ENCODE measurements around the gene DTD1.

DTD1 gene

DNA sequence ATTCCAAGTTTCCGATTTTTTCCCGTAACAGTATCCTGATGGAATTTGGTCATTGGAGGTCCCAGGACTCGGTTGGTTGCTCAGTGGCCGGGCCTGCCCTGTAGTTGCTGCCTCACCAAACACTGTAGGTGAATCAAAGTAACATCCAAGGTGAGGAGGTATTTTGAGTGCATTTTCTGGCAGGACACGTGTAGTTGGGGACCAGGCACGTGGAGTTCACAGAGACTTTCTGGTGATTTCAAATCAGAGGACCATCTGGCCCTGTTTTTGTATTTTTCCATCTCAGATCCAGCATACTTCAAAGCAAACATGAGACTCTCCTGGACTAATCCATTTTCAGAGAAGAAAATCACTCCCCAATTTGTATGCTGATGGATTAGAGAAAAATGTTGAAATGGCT is 9.9 kb upstream of the DTD1 start:
- Histone ChIP-seq H3K27ac (ENCODE audit: low read length) (no peak overlapping the region), H3K9me3 (ENCODE audit: control insufficient read depth in 1 of 2, low read length in 2 of 2) (no peaks in the 10 kb centered on the region), H3K36me3 (ENCODE audit: control insufficient read depth in 1 of 2, insufficient read depth in 2 of 2, low read length in 2 of 2) (no peaks in the 10 kb centered on the region), H3K27me3 (ENCODE audit: low read depth, low read length) (no peaks in the 10 kb centered on the region), H3K4me1 (ENCODE audit: control insufficient read depth in 1 of 2, insufficient read depth in 2 of 2, low read length in 2 of 2) (no peaks in the 10 kb centered on the region), H3K4me3 (ENCODE audit: low read depth in 1 of 2, low read length in 2 of 2) (no peak overlapping the region)

DNA sequence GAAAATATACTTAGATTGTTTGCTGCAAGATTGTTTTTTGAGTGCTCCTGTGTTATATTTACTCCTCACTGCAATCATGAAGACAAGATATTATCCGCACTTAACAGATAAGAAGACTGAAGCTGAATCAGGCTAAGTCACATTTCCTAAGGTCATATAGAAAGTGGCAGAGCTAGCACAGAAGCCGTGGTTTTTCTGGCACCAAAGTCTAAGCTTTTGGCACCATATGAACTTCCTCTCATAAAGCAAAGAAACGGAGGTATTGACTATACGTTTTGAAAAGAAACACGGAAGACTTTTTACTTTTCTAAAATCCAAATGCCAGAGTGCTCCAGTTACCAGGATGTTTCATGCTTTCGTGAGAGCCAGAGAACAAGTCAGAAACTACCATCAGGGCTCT is 9.3 kb upstream of the DTD1 start:
- Histone ChIP-seq H3K9me3 (ENCODE audit: control insufficient read depth in 1 of 2, low read length in 2 of 2) (no peaks in the 10 kb centered on the region), H3K36me3 (ENCODE audit: control insufficient read depth in 1 of 2, insufficient read depth in 2 of 2, low read length in 2 of 2) (no peaks in the 10 kb centered on the region), H3K27me3 (ENCODE audit: low read depth, low read length) (no peaks in the 10 kb centered on the region), H3K27ac (ENCODE audit: low read length) (no peak overlapping the region), H3K4me1 (ENCODE audit: control insufficient read depth in 1 of 2, insufficient read depth in 2 of 2, low read length in 2 of 2) (no peaks in the 10 kb centered on the region), H3K4me3 (ENCODE audit: low read depth in 1 of 2, low read length in 2 of 2) (no peak overlapping the region)

DNA sequence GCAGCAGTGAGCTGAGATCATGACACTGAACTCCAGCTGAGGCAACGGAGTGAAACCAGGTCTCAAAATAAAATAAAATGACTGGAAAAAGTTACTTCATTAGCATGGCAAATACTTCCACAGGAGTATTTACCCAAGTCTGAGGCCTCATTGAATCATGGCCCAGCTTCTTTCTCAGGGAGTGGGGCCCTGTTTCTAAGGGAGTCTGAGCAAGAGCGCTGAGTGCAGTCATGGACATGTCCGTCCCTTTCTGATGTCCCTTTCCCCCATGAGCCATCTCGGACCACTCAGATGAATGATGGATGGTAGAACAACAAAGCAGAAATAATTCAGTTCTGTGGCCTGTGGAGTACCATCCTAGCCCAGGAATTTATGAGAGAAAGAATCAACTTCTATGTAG is 7.8 kb upstream of the DTD1 start:
- no peak overlapping the region for H3K27ac ChIP-seq (ENCODE audit: low read length)
- H3K4me3 ChIP-seq (ENCODE audit: low read depth in 1 of 2, low read length in 2 of 2) = no peak overlapping the region
- H3K27me3 ChIP-seq (ENCODE audit: low read depth, low read length) = no peaks in the 10 kb centered on the region
- H3K9me3 ChIP-seq (ENCODE audit: control insufficient read depth in 1 of 2, low read length in 2 of 2) = no peaks in the 10 kb centered on the region
- no peaks in the 10 kb centered on the region for H3K4me1 ChIP-seq (ENCODE audit: control insufficient read depth in 1 of 2, insufficient read depth in 2 of 2, low read length in 2 of 2)
- no peaks in the 10 kb centered on the region for H3K36me3 ChIP-seq (ENCODE audit: control insufficient read depth in 1 of 2, insufficient read depth in 2 of 2, low read length in 2 of 2)

- no peaks in the 10 kb centered on the region for H3K27me3 ChIP-seq (ENCODE audit: low read depth, low read length)
- H3K9me3 ChIP-seq (ENCODE audit: control insufficient read depth in 1 of 2, low read length in 2 of 2) = no peaks in the 10 kb centered on the region
- peaks cover 4 to 11% of the 10 kb centered on the region in 2 donors for H3K4me1 ChIP-seq (ENCODE audit: control insufficient read depth in 1 of 2, insufficient read depth in 2 of 2, low read length in 2 of 2)
- H3K27ac ChIP-seq (ENCODE audit: low read length) = no peak overlapping the region
- H3K36me3 ChIP-seq (ENCODE audit: control insufficient read depth in 1 of 2, insufficient read depth in 2 of 2, low read length in 2 of 2) = no peaks in the 10 kb centered on the region
- no peak overlapping the region for H3K4me3 ChIP-seq (ENCODE audit: low read depth in 1 of 2, low read length in 2 of 2)
These were observed 2.7 kb upstream of the DTD1 start for GRCh38 chr20:18585134-18585533.

DNA sequence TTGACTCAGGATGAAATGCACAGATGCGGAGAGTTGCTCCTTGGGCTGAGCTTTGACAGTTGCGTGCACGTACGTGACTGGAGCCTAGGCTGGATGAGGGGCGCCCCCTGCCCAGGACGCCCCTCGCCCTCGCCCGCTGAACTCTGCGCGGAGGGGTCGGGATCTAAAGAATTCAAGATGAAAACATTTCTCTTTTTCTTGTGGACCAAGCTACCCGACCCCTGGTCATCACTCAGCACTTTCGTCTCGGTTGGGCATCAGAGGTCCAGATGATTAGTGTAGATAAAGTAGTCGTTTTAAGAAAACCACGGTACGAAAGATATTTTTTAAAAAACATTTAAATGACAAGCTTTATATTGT is 700 bp downstream of the DTD1 start:
- Histone ChIP-seq H3K4me3 (ENCODE audit: low read depth in 1 of 2, low read length in 2 of 2) (peak overlapping the region; percentile 85 to 90), H3K4me1 (ENCODE audit: control insufficient read depth in 1 of 2, insufficient read depth in 2 of 2, low read length in 2 of 2) (peaks cover 4 to 11% of the 10 kb centered on the region in 2 donors), H3K36me3 (ENCODE audit: control insufficient read depth in 1 of 2, insufficient read depth in 2 of 2, low read length in 2 of 2) (peaks cover 0 to 1% of the 10 kb centered on the region in 2 donors), H3K27me3 (ENCODE audit: low read depth, low read length) (no peaks in the 10 kb centered on the region), H3K9me3 (ENCODE audit: control insufficient read depth in 1 of 2, low read length in 2 of 2) (no peaks in the 10 kb centered on the region), H3K27ac (ENCODE audit: low read length) (no peak overlapping the region)

DNA sequence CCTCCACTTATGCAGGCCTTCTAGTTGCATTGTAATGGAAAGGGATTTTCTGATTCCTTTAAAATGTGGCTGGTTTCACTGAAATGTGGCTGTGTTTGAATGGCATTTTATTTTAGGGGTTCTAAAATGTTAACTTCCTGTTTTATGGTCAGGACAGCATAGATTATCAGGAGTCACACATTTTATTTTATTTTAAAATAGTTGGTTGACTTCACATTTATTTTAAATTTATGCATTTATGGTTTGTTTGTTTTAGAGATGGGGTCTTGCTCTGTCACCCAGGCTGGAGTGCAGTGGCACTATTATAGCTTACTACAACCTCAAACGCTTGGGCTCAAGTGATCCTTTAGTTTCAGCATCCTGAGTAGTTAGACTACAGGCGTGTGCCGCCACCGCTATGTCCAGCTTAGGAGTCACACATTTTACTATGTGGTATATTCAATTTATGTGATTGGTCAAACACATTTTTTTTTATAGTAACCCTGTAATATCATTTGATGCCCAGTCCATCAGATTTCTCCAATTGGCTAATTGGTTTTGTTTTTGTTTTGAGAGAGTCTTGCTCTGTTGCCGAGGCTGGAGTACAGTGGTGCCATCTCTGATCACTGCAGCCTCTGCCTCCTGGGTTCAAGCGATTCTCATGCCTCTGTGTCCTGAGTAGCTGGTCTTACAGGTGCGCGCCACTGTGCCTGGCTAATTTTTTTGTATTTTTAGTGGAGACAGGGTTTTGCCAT is 2.3 kb downstream of the DTD1 start:
- Histone ChIP-seq H3K4me3 (ENCODE audit: low read depth in 1 of 2, low read length in 2 of 2) (no peak overlapping the region), H3K4me1 (ENCODE audit: control insufficient read depth in 1 of 2, insufficient read depth in 2 of 2, low read length in 2 of 2) (peaks cover 4 to 11% of the 10 kb centered on the region in 2 donors), H3K36me3 (ENCODE audit: control insufficient read depth in 1 of 2, insufficient read depth in 2 of 2, low read length in 2 of 2) (peaks cover 6% of the 10 kb centered on the region in 2 donors), H3K27ac (ENCODE audit: low read length) (no peak overlapping the region), H3K9me3 (ENCODE audit: control insufficient read depth in 1 of 2, low read length in 2 of 2) (no peaks in the 10 kb centered on the region), H3K27me3 (ENCODE audit: low read depth, low read length) (no peaks in the 10 kb centered on the region)

DNA sequence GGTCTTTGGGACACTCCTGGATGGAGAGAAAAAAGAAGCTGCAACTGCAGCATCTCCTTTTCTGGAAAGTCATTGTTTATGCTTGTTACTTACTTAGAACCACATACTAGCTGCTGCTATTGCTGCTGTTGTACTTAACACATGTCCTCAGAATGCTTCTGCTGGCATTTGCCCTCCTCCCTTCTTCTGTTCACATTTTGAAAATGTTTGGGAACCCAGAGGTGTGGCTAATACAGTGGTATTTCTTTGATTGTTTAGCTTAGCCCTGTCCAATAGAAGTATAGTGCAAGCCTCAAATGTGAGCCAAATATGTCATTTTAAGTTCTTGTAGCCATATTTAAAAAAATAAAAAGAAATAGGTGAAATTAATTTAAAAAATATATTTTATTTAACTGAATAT is 8.4 kb downstream of the DTD1 start:
- Histone ChIP-seq H3K4me1 (ENCODE audit: control insufficient read depth in 1 of 2, insufficient read depth in 2 of 2, low read length in 2 of 2) (no peaks in the 10 kb centered on the region), H3K4me3 (ENCODE audit: low read depth in 1 of 2, low read length in 2 of 2) (no peak overlapping the region), H3K27me3 (ENCODE audit: low read depth, low read length) (no peaks in the 10 kb centered on the region), H3K36me3 (ENCODE audit: control insufficient read depth in 1 of 2, insufficient read depth in 2 of 2, low read length in 2 of 2) (peaks cover 11 to 36% of the 10 kb centered on the region in 2 donors), H3K27ac (ENCODE audit: low read length) (no peak overlapping the region), H3K9me3 (ENCODE audit: control insufficient read depth in 1 of 2, low read length in 2 of 2) (no peaks in the 10 kb centered on the region)

DNA sequence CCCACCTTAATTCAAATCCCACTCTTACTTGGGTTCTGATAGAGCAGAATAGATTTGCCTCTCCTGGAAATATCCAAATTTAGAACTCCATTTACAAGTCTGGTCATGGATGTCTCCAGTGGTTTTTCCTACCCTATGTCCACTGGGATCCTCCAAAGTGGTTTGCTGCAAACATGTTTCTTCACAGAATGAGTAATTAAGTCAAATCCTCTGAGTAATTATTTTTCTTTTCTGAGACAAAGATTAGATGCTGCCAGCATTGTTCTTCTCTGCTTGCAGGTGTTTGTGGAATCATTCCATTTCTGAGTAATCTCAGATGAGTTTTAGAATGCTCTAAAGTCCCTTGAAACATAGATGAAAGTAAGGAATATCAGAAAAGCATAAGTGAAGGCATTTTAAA is 21.9 kb downstream of the DTD1 start:
- Histone ChIP-seq H3K27me3 (ENCODE audit: low read depth, low read length) (no peaks in the 10 kb centered on the region), H3K36me3 (ENCODE audit: control insufficient read depth in 1 of 2, insufficient read depth in 2 of 2, low read length in 2 of 2) (peaks cover 0 to 8% of the 10 kb centered on the region in 2 donors), H3K4me1 (ENCODE audit: control insufficient read depth in 1 of 2, insufficient read depth in 2 of 2, low read length in 2 of 2) (no peaks in the 10 kb centered on the region), H3K27ac (ENCODE audit: low read length) (no peak overlapping the region), H3K4me3 (ENCODE audit: low read depth in 1 of 2, low read length in 2 of 2) (no peak overlapping the region), H3K9me3 (ENCODE audit: control insufficient read depth in 1 of 2, low read length in 2 of 2) (no peaks in the 10 kb centered on the region)

- Histone ChIP-seq H3K4me3 (ENCODE audit: low read depth in 1 of 2, low read length in 2 of 2) (no peak overlapping the region), H3K27ac (ENCODE audit: low read length) (no peak overlapping the region), H3K4me1 (ENCODE audit: control insufficient read depth in 1 of 2, insufficient read depth in 2 of 2, low read length in 2 of 2) (peaks cover 0 to 7% of the 10 kb centered on the region in 2 donors), H3K9me3 (ENCODE audit: control insufficient read depth in 1 of 2, low read length in 2 of 2) (no peaks in the 10 kb centered on the region), H3K36me3 (ENCODE audit: control insufficient read depth in 1 of 2, insufficient read depth in 2 of 2, low read length in 2 of 2) (peaks cover 0 to 10% of the 10 kb centered on the region in 2 donors), H3K27me3 (ENCODE audit: low read depth, low read length) (no peaks in the 10 kb centered on the region)
These were observed 23.6 kb downstream of the DTD1 start for GRCh38 chr20:18611492-18611891.

DNA sequence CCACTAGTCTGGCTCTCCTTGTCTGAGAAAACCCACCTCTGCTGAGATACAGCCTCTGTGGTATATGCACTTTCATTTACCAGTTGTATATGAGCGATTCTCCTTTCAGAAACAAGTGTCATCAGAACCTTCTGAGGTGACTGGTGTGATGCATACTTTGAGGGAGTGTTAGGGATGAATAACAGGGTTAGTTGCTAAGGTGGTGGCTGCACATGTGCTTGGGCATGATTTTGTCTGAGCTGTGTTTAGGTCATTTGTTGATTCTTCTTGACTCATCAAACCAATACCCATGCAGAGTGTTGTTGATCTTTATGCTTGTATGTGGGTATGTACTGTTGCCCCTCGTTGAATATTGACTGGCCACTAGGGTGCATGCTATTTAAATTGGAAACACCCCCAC is 25.7 kb downstream of the DTD1 start:
- H3K36me3 ChIP-seq (ENCODE audit: control insufficient read depth in 1 of 2, insufficient read depth in 2 of 2, low read length in 2 of 2) = peaks cover 0 to 10% of the 10 kb centered on the region in 2 donors
- peaks cover 0 to 7% of the 10 kb centered on the region in 2 donors for H3K4me1 ChIP-seq (ENCODE audit: control insufficient read depth in 1 of 2, insufficient read depth in 2 of 2, low read length in 2 of 2)
- H3K27ac ChIP-seq (ENCODE audit: low read length) = no peak overlapping the region
- no peaks in the 10 kb centered on the region for H3K9me3 ChIP-seq (ENCODE audit: control insufficient read depth in 1 of 2, low read length in 2 of 2)
- H3K4me3 ChIP-seq (ENCODE audit: low read depth in 1 of 2, low read length in 2 of 2) = no peak overlapping the region
- H3K27me3 ChIP-seq (ENCODE audit: low read depth, low read length) = no peaks in the 10 kb centered on the region

- Histone ChIP-seq H3K4me3 (ENCODE audit: low read depth in 1 of 2, low read length in 2 of 2) (no peak overlapping the region), H3K36me3 (ENCODE audit: control insufficient read depth in 1 of 2, insufficient read depth in 2 of 2, low read length in 2 of 2) (peaks cover 0 to 10% of the 10 kb centered on the region in 2 donors), H3K27me3 (ENCODE audit: low read depth, low read length) (no peaks in the 10 kb centered on the region), H3K27ac (ENCODE audit: low read length) (no peak overlapping the region), H3K4me1 (ENCODE audit: control insufficient read depth in 1 of 2, insufficient read depth in 2 of 2, low read length in 2 of 2) (peaks cover 0 to 7% of the 10 kb centered on the region in 2 donors), H3K9me3 (ENCODE audit: control insufficient read depth in 1 of 2, low read length in 2 of 2) (no peaks in the 10 kb centered on the region)
These were observed 26.4 kb downstream of the DTD1 start for GRCh38 chr20:18614244-18614643.

DNA sequence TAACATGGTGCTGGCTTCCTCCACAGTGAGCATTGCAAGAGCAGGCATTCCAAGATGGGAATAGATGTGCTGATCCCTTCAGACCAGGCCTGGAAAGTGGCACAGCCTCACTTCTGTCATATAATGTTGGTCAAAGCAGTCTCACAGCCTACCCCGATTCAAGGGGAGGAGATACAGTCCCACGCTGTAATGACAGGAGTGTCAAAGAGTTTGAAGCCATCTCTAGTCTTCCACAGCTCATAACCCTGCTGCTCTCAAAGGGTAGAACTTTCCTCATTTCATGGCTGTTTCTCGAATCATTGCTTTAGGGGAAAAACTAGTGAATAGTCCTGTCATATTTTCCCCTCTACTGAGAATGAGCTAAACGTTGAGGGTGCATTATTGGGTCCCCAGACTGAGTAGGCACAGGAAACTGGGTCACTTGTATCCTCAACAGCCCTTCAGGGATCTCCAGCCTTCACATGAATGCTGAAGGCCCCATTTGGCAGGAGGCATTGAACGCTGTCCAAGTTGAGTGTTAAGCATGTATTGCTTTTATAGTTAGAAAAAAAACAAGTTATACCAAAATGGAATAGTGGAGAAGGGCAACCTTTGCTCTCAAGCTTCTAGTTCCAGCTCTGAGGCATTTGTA is 27.3 kb downstream of the DTD1 start:
- Histone ChIP-seq H3K36me3 (ENCODE audit: control insufficient read depth in 1 of 2, insufficient read depth in 2 of 2, low read length in 2 of 2) (peaks cover 0 to 10% of the 10 kb centered on the region in 2 donors), H3K27me3 (ENCODE audit: low read depth, low read length) (no peaks in the 10 kb centered on the region), H3K4me3 (ENCODE audit: low read depth in 1 of 2, low read length in 2 of 2) (no peak overlapping the region), H3K9me3 (ENCODE audit: control insufficient read depth in 1 of 2, low read length in 2 of 2) (no peaks in the 10 kb centered on the region), H3K4me1 (ENCODE audit: control insufficient read depth in 1 of 2, insufficient read depth in 2 of 2, low read length in 2 of 2) (peaks cover 0 to 7% of the 10 kb centered on the region in 2 donors), H3K27ac (ENCODE audit: low read length) (no peak overlapping the region)
